PFSK-1 (cell line): ENCODE results near the gene ADCYAP1R1.

Experiments
- POLR2AphosphoS5 ChIP-seq: IDR thresholded peaks from 2 replicates; pipeline ENCODE4 v1.6.1; 2012; ENCODE audit warnings: low read depth, mild to moderate bottlenecking, control low read depth, low read length, moderate library complexity
- SIN3A ChIP-seq: IDR thresholded peaks from 2 replicates; pipeline ENCODE4 v1.6.1; 2012; ENCODE audit warnings: mild to moderate bottlenecking, low read length, moderate library complexity, borderline replicate concordance; ENCODE audit not compliant: insufficient read depth
- TF ChIP-seq, protein P1 (sequence below), 2 experiments: IDR thresholded peaks; 2 replicates each; pipeline versions ENCODE4 v1.6.1 to v1.8.0; 2011 to 2012; ENCODE audit warnings: low read depth in 2 of 2, low read length in 2 of 2, control low read depth in 1 of 2, inconsistent platforms in 1 of 2, mild to moderate bottlenecking in 1 of 2, moderate library complexity in 1 of 2; ENCODE audit not compliant: insufficient read depth in 1 of 2

DNA sequence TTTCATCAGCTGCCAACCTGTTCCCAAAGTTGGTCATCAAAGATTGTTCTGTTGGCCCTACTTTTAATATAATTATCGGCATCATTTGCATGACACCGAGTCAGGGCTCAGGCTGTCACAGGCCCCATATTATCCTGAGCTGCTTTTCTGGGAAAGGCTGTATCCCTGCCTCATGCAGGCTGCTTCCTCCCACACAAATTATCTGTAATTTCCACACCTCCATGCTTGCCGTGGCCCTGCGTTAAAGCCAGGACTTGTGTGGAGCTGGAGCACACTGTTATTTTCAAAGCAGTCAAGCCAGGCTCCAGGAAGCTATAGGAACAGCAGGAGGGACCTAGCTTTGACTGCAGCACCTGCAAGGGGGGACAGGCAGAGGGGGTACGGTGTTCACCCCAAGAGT, 5.4 kb upstream of the ADCYAP1R1 start:
- TF ChIP-seq, protein P1, sequence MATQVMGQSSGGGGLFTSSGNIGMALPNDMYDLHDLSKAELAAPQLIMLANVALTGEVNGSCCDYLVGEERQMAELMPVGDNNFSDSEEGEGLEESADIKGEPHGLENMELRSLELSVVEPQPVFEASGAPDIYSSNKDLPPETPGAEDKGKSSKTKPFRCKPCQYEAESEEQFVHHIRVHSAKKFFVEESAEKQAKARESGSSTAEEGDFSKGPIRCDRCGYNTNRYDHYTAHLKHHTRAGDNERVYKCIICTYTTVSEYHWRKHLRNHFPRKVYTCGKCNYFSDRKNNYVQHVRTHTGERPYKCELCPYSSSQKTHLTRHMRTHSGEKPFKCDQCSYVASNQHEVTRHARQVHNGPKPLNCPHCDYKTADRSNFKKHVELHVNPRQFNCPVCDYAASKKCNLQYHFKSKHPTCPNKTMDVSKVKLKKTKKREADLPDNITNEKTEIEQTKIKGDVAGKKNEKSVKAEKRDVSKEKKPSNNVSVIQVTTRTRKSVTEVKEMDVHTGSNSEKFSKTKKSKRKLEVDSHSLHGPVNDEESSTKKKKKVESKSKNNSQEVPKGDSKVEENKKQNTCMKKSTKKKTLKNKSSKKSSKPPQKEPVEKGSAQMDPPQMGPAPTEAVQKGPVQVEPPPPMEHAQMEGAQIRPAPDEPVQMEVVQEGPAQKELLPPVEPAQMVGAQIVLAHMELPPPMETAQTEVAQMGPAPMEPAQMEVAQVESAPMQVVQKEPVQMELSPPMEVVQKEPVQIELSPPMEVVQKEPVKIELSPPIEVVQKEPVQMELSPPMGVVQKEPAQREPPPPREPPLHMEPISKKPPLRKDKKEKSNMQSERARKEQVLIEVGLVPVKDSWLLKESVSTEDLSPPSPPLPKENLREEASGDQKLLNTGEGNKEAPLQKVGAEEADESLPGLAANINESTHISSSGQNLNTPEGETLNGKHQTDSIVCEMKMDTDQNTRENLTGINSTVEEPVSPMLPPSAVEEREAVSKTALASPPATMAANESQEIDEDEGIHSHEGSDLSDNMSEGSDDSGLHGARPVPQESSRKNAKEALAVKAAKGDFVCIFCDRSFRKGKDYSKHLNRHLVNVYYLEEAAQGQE (IDR thresholded peaks at IDR 0.05; ENCODE audit: insufficient read depth in 1 of 2, low read depth in 2 of 2, low read length in 2 of 2): no peak
- TF ChIP-seq SIN3A (no peak), POLR2AphosphoS5 (no peak)
